Measurements from ENCODE around the gene SLC25A24.

DNA sequence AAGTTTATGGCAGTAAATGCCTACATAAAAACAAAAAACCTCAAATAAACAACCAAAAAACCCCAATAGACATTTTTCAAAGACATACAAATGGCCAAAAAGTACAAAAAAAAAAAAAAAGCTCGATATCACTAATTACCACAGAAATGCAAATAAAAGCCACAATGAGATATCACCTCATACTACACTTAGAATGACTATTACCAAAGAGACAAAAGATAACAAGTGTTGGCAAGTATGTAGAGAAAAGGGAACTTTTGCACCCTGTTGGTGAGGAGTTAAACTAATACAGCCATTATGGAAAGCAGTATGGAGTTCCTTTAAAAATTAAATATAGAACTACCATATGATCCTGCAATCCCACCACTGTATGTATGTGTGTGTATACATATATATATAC, 21.1 kb downstream of the SLC25A24 start:
- TF ChIP-seq ELF4 (IDR thresholded peaks at IDR 0.05): no peak
- TF ChIP-seq SP1 (IDR thresholded peaks at IDR 0.05): no peak
- TF ChIP-seq ZNF384 (IDR thresholded peaks at IDR 0.05): no peak
- TF ChIP-seq HDGF (IDR thresholded peaks at IDR 0.05; ENCODE audit: borderline replicate concordance): no peak
- TF ChIP-seq BHLHE40 (IDR thresholded peaks at IDR 0.05; ENCODE audit: borderline replicate concordance): no peak
